Keratinocyte (primary cell): ENCODE measurements around the gene LDLRAD4.

Source experiments
- CTCF ChIP-seq, 3 experiments: IDR thresholded peaks in 1 of 3; conservative IDR thresholded peaks in 1 of 3; optimal IDR thresholded peaks in 1 of 3; 2 replicates in 2 of 3; 3 replicates in 1 of 3; pipeline versions ENCODE3 to v1.5.1; 2011; ENCODE audit warnings: low read length in 3 of 3, mild to moderate bottlenecking in 3 of 3, moderate library complexity in 2 of 3, control low read depth in 1 of 3, inconsistent platforms in 1 of 3; ENCODE audit not compliant: insufficient read depth in 2 of 3; ENCODE audit errors: extremely low read depth in 1 of 3
- EZH2 ChIP-seq: IDR thresholded peaks from one replicate; pipeline ENCODE4 v1.6.1; 2012; ENCODE audit warnings: inconsistent platforms, mild to moderate bottlenecking, low read length, moderate library complexity

DNA sequence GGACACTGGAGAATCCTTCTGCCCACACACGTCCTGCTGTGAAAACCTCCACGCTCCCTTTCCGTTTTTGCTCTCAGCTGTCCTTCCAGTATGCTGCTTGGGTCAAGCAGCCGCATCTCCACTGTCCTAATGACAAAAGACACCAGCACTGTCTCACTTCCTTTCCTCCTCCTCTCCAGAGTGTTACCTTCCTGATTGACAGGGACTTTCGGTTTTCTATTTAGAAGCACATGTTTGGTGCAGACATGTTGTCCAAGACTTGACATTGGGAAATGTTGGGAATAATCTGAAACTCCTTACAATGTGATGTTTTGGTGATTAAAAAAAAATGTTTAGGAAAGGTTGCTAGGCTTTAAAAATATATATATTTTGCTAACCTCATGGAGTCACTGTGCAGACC, 281.2 kb downstream of the LDLRAD4 start:
- TF ChIP-seq CTCF (optimal IDR thresholded peaks at IDR 0.05 in 1 of 3, IDR thresholded peaks at IDR 0.05 in 1 of 3, conservative IDR thresholded peaks at IDR 0.05 in 1 of 3; ENCODE audit: extremely low read depth in 1 of 3, insufficient read depth in 2 of 3, low read length in 3 of 3), result no peak
- no peak for TF ChIP-seq EZH2
